ENCODE measurements around the gene TMEM272. TPM values are rescaled to one million over a fixed set of nuclear protein-coding genes. Genes with fewer than 3 reads are reported as not detected.

The TMEM272 gene
- polyA plus RNA-seq, 1 donor (not counting 4 experiments of a cell fraction or from before 2014, with no cell fraction given): not detected

GRCh38 chr13:51882570-51883225 is 37.7 kb upstream of the TMEM272 start:
- Histone ChIP-seq H3K4me3 (ENCODE audit: control insufficient read depth in 2 of 3, extremely low read depth in 1 of 3, insufficient read depth in 2 of 3, low read depth in 1 of 3, low read length in 3 of 3) (no peak overlapping the region), H2AFZ (ENCODE audit: control insufficient read depth, low read length) (no peak overlapping the region), H3K9ac (ENCODE audit: control insufficient read depth, extremely low read depth, insufficient read depth, low read length) (no peak overlapping the region), H4K20me1 (ENCODE audit: control insufficient read depth, extremely low read depth, insufficient read depth, low read length) (no peaks in the 10 kb centered on the region), H3K4me1 (ENCODE audit: control insufficient read depth, extremely low read depth, insufficient read depth, low read length) (peaks cover 2% of the 10 kb centered on the region), H3K9me3 (ENCODE audit: control insufficient read depth, low read depth, low read length) (no peaks in the 10 kb centered on the region), H3K27me3 (ENCODE audit: control insufficient read depth, extremely low read depth, insufficient read depth, low read length) (no peaks in the 10 kb centered on the region), H3K27ac (ENCODE audit: control insufficient read depth, insufficient read depth, low read length) (no peak overlapping the region), H3K4me2 (ENCODE audit: control insufficient read depth, extremely low read depth, insufficient read depth, low read depth, low read length) (no peak overlapping the region), H3K9me1 (ENCODE audit: control insufficient read depth, extremely low read depth, insufficient read depth, low read length) (no peaks in the 10 kb centered on the region), H3K79me2 (ENCODE audit: control insufficient read depth, insufficient read depth, low read length) (no peaks in the 10 kb centered on the region), H3K36me3 (ENCODE audit: control insufficient read depth in 2 of 2, extremely low read depth in 1 of 2, insufficient read depth in 2 of 2, low read length in 2 of 2) (no peaks in the 10 kb centered on the region)
- DNase-seq (ENCODE audit: low read depth, low spot score): no peak
- dilution Hi-C loops (cut with MboI; ENCODE audit: extremely low pct_ligation_motif_present, low sequenced_read_pairs): no loop called here
- TF ChIP-seq CTCF (optimal IDR thresholded peaks at IDR 0.05 in 1 of 3, IDR thresholded peaks at IDR 0.05 in 1 of 3, conservative IDR thresholded peaks at IDR 0.05 in 1 of 3; ENCODE audit: extremely low read depth in 1 of 3, insufficient read depth in 2 of 3, low read length in 3 of 3) (no peak), EZH2 (IDR thresholded peaks at IDR 0.05; ENCODE audit: low read length) (no peak)
- FAIRE-seq: no peak

GRCh38 chr13:51881296-51881695 is 36.3 kb upstream of the TMEM272 start:
- H3K9me3 ChIP-seq (ENCODE audit: control insufficient read depth, low read depth, low read length): no peaks in the 10 kb centered on the region
- H3K9ac ChIP-seq (ENCODE audit: control insufficient read depth, extremely low read depth, insufficient read depth, low read length): no peak overlapping the region
- H2AFZ ChIP-seq (ENCODE audit: control insufficient read depth, low read length): no peak overlapping the region
- no peak overlapping the region for H3K4me2 ChIP-seq (ENCODE audit: control insufficient read depth, extremely low read depth, insufficient read depth, low read depth, low read length)
- no peaks in the 10 kb centered on the region for H3K79me2 ChIP-seq (ENCODE audit: control insufficient read depth, insufficient read depth, low read length)
- TF ChIP-seq CTCF (optimal IDR thresholded peaks at IDR 0.05 in 1 of 3, IDR thresholded peaks at IDR 0.05 in 1 of 3, conservative IDR thresholded peaks at IDR 0.05 in 1 of 3; ENCODE audit: extremely low read depth in 1 of 3, insufficient read depth in 2 of 3, low read length in 3 of 3): no peak
- no peak for TF ChIP-seq EZH2 (IDR thresholded peaks at IDR 0.05; ENCODE audit: low read length)
- H4K20me1 ChIP-seq (ENCODE audit: control insufficient read depth, extremely low read depth, insufficient read depth, low read length): no peaks in the 10 kb centered on the region
- no peaks in the 10 kb centered on the region for H3K9me1 ChIP-seq (ENCODE audit: control insufficient read depth, extremely low read depth, insufficient read depth, low read length)
- H3K27me3 ChIP-seq (ENCODE audit: control insufficient read depth, extremely low read depth, insufficient read depth, low read length): no peaks in the 10 kb centered on the region
- no peak overlapping the region for H3K27ac ChIP-seq (ENCODE audit: control insufficient read depth, insufficient read depth, low read length)
- dilution Hi-C loops (cut with MboI; ENCODE audit: extremely low pct_ligation_motif_present, low sequenced_read_pairs): no loop called here
- no peak for FAIRE-seq
- no peaks in the 10 kb centered on the region for H3K36me3 ChIP-seq (ENCODE audit: control insufficient read depth in 2 of 2, extremely low read depth in 1 of 2, insufficient read depth in 2 of 2, low read length in 2 of 2)
- no peak overlapping the region for H3K4me3 ChIP-seq (ENCODE audit: control insufficient read depth in 2 of 3, extremely low read depth in 1 of 3, insufficient read depth in 2 of 3, low read depth in 1 of 3, low read length in 3 of 3)
- DNase-seq (ENCODE audit: low read depth, low spot score): no peak
- H3K4me1 ChIP-seq (ENCODE audit: control insufficient read depth, extremely low read depth, insufficient read depth, low read length): no peaks in the 10 kb centered on the region
